Left ventricle myocardium inferior (tissue), 1 donor: Measurements from ENCODE around the gene CAMK2A. TPM values are rescaled to one million over a fixed set of nuclear protein-coding genes. Genes with fewer than 3 reads are reported as not detected.

Experiments used
- DNase-seq: peaks from one replicate; pipeline ENCODE4 v3.0.0-alpha.2; 2020
- H3K27ac ChIP-seq: fragments of 200-600 bp; replicated peaks from 2 replicates; pipeline ENCODE4 v1.8.0; 2021
- H3K27me3 ChIP-seq: fragments of 200-600 bp; 2 replicates; pipeline ENCODE4 v1.8.0; 2021; ENCODE audit warnings: low read depth
- H3K36me3 ChIP-seq: fragments of 200-600 bp; 2 replicates; pipeline ENCODE4 v1.8.0; 2021
- H3K4me1 ChIP-seq: fragments of 200-600 bp; 2 replicates; pipeline ENCODE4 v1.8.0; 2021
- H3K4me3 ChIP-seq: fragments of 200-600 bp; 2 replicates; pipeline ENCODE4 v1.8.0; 2021; ENCODE audit warnings: mild to moderate bottlenecking, moderate library complexity
- H3K9me3 ChIP-seq: fragments of 200-600 bp; replicated peaks from 2 replicates; pipeline ENCODE4 v1.8.0; 2021
- intact Hi-C: fragments of 100-400 bp; cut with micrococcal nuclease; formaldehyde crosslinking; loops from one replicate; pipeline ENCODE4 v1.11.0; 2022
- long read RNA-seq: library from polyadenylated mRNA; unstranded; transcript quantifications from one replicate; pipeline ENCODE4 v2.0.0, GENCODE V29; 2021
- total RNA-seq: library from RNA; stranded (reverse); fragmentation: NEBNext Ultra II Directional; extraction: Animal tissue kit (Norgen Biotek cat#: 25700); gene quantifications from one replicate; pipeline ENCODE4 v1.2.1, GENCODE V29; 2021
- TF ChIP-seq, protein P1 (sequence below): fragments of 200-600 bp; IDR thresholded peaks from 2 replicates; pipeline ENCODE4 v1.8.0; 2021; ENCODE audit warnings: antibody characterized with exemption, mild to moderate bottlenecking, borderline replicate concordance
- donor health status: DM: no; HTN: yes; CAD: no; lungs with severe emphysema.

CAMK2A gene
- 19.4 TPM for total RNA-seq
- long read RNA-seq, partial matches to known transcripts = 2 of 9 reads
- long read RNA-seq, other reads (novel, unspliced or antisense) = 6 of 9 reads

DNA sequence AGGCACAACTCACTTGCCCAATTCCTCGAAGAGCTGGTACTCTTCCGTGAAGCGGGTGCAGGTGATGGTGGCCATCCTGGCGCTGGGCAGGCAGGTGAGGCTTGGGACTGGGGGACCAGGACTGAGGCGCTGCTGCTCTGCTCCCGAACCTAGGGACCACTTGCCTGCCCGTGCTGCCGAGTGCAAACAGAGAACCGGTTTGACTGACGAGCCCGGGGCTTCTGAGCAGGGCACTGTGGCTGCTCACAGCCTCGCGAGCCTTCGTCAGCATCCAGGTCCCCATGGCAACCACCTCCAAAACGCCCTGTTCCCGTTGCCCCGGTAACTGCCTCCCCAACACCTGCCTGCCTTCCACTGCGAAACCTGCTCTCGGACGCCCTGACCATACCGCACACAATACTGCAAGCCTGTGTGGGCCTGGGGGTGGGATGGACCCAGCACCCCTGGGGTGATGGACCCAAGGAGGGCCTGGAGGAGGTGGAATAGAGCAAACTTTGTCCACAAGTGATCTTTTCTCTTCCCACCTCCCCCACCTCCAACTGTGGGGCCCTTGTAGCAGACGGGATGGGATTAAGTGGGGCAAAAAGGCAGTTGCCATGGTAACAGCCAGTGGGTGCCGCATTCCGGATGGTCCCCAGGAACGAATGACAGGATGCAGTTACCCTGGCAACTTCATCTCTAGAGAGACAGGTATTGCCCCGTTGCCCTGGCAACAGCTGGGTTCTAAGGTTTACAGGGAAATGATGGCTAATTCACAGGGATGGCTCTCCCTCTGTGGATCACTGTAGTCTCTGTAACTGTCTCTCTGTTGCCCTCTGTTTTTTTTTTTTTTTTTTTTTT lies at the start of gene CAMK2A:
Gene CAMK2A, minus strand, starts transcription at position 223 of the 840 bp plus-strand sequence. Its CDS starts 148 bp downstream, at position 75.
- H3K4me1 ChIP-seq = no peaks in the 10 kb centered on the region
- intact Hi-C loops = no loop called here
- no peak for DNase-seq
- no peak within 1 kb of the TSS for H3K27ac ChIP-seq
- H3K4me3 ChIP-seq = no peak within 1 kb of the TSS
- no peaks in the 10 kb centered on the region for H3K9me3 ChIP-seq
- H3K36me3 ChIP-seq = no peaks in the 10 kb centered on the region
- TF ChIP-seq, protein P1, sequence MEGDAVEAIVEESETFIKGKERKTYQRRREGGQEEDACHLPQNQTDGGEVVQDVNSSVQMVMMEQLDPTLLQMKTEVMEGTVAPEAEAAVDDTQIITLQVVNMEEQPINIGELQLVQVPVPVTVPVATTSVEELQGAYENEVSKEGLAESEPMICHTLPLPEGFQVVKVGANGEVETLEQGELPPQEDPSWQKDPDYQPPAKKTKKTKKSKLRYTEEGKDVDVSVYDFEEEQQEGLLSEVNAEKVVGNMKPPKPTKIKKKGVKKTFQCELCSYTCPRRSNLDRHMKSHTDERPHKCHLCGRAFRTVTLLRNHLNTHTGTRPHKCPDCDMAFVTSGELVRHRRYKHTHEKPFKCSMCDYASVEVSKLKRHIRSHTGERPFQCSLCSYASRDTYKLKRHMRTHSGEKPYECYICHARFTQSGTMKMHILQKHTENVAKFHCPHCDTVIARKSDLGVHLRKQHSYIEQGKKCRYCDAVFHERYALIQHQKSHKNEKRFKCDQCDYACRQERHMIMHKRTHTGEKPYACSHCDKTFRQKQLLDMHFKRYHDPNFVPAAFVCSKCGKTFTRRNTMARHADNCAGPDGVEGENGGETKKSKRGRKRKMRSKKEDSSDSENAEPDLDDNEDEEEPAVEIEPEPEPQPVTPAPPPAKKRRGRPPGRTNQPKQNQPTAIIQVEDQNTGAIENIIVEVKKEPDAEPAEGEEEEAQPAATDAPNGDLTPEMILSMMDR = no peak
- H3K27me3 ChIP-seq = peaks cover 40% of the 10 kb centered on the region

DNA sequence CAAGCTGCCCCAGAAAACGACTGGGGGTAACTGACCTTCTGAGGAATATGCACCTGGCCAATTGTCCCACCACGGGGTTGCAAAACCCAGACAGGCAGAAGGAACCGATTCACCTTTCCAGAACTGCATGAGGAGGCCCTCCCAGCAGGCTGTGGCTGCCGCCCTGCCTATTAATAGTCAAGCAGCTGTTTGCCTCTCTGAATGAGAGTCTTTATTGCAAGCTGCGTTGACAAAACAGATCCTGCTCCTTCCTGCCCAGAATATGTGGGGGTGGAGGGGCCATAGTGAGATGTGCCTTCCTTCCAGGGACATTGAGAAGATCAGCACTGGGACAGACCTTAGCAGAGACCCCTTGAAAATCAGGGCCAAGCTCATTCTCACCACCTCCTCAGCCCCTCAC lies 49.6 kb upstream of the CAMK2A start:
- DNase-seq = no peak
- H3K36me3 ChIP-seq = no peaks in the 10 kb centered on the region
- H3K4me1 ChIP-seq = no peaks in the 10 kb centered on the region
- no peaks in the 10 kb centered on the region for H3K27me3 ChIP-seq
- TF ChIP-seq, protein P1 = no peak
- intact Hi-C loops = no loop called here
- no peaks in the 10 kb centered on the region for H3K9me3 ChIP-seq
- no peak overlapping the region for H3K27ac ChIP-seq
- H3K4me3 ChIP-seq = no peak overlapping the region

DNA sequence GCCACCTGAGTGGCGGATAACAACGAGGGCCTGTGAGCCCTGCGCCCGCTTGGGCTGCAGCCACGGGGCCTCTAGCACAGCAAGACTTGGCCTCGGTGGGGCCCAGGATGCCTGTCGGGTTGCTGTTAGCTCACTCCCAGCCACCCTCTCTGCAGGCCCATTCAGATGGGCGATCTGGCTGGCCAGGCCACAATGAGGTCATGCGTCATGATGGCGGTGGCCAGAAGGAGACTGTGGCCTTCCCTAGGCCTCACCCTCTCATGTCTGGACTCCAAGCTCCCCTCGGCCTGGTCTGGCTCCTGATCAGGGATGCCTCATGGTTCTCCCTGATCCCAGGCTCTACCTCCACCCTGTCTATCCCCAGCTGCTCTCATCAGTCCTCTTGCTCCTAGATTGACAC lies 49.0 kb upstream of the CAMK2A start:
- H3K9me3 ChIP-seq = no peaks in the 10 kb centered on the region
- H3K36me3 ChIP-seq = no peaks in the 10 kb centered on the region
- H3K27ac ChIP-seq = no peak overlapping the region
- intact Hi-C loops = no loop called here
- H3K27me3 ChIP-seq = no peaks in the 10 kb centered on the region
- DNase-seq = no peak
- H3K4me3 ChIP-seq = no peak overlapping the region
- TF ChIP-seq, protein P1 = no peak
- no peaks in the 10 kb centered on the region for H3K4me1 ChIP-seq

DNA sequence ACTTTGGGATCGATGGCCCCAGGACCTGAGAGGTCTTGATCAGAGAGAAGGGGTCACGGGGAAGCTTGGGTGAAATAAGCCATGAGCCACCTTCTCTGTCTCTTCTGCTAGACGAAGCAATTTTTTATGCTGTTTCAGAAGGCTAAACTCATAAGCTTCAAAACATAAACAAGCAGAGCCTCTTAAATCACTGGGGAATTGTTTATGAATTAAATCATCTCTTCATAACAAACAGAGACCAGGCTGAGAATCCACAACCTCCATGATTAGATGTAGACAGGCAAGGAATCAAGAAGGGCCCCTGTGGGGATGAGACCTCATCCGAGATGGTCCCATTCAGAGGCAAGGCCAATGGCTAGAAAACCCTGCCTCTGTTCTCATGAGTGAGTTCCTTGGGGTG lies 46.2 kb upstream of the CAMK2A start:
- Histone ChIP-seq H3K27ac (no peak overlapping the region), H3K4me1 (no peaks in the 10 kb centered on the region), H3K27me3 (no peaks in the 10 kb centered on the region), H3K36me3 (no peaks in the 10 kb centered on the region), H3K9me3 (no peaks in the 10 kb centered on the region), H3K4me3 (no peak overlapping the region)
- TF ChIP-seq, protein P1 = no peak
- intact Hi-C loops = no loop called here
- no peak for DNase-seq

DNA sequence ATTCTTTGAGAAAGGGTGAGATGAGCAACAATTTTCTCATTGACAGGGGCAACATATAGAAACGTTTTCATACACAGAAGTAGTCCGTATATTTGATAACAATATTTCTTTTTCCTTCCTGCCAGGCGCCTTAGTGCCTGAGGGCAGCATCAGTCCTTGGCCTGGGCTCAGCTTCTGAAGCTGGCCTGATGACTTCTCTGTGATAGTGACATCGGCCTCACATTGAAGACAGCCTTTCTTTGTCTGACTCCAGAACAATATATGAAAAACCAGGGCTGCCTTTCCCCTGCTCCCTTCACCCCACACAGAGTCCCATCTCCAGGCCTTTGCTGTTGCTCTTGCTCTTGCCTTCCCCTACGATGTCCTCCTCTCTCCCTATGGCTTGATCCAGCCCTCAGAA lies 43.8 kb upstream of the CAMK2A start:
- Histone ChIP-seq H3K4me3 (no peak overlapping the region), H3K27me3 (no peaks in the 10 kb centered on the region), H3K27ac (no peak overlapping the region), H3K4me1 (no peaks in the 10 kb centered on the region), H3K9me3 (no peaks in the 10 kb centered on the region), H3K36me3 (no peaks in the 10 kb centered on the region)
- intact Hi-C loops = no loop called here
- DNase-seq = no peak
- TF ChIP-seq, protein P1 = no peak
